Activated CD4-positive, CD25-positive, alpha-beta regulatory T cell treated with anti-CD3 and anti-CD28 coated beads, Interleukin-2, amount 50 U/mL, for 72 hours (primary cell): ENCODE results near the gene PRPF18.
A peak's percentile ranks its signal among the peaks of the same experiment; 100 is the strongest.
"Not testable (repeated sequence)": the region's sequence is repeated elsewhere in the genome, so short reads cannot be mapped to it uniquely, and the experiment has no call there.

ENCODE experiments used
- DNase-seq: peaks from one replicate; pipeline ENCODE4 v3.0.0; 2021

PRPF18 gene, protein sequence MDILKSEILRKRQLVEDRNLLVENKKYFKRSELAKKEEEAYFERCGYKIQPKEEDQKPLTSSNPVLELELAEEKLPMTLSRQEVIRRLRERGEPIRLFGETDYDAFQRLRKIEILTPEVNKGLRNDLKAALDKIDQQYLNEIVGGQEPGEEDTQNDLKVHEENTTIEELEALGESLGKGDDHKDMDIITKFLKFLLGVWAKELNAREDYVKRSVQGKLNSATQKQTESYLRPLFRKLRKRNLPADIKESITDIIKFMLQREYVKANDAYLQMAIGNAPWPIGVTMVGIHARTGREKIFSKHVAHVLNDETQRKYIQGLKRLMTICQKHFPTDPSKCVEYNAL

DNA sequence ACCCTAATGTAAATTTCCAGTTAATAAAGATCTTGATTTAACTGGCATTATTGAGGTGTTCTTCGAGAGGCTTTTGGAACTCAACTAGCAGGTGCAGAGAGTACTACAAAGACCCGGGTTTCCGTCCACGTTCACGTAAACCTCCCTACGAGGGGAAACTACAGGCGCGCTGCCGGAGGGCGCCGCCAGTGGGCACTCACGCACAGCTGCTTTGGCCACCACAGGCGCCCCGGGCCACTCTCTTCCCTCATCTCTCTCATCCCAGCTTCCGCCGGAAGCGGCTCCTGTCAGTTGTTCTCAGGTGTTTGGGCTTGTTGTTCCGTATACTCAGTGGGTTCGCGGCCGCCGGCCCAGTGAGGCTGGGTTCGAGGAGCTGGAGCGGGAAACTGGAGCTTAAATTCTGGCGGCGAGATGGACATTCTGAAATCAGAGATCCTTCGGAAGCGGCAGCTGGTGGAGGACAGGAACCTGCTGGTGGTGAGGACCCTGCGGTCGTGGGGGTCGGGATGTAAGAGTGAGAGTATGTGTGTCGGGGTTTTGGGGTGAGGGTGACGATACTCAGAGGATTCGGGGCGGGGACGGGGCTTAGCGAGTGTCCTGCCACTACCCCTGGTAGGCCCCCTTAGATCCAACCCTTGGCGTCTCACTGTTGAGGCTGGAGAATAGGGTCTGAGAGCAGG, at the start of gene PRPF18:
TSS of gene PRPF18 (plus strand) at position 290 of the 680 bp plus-strand sequence. CDS start at position 412, 122 bp downstream.
- peak; percentile 94 for DNase-seq

DNA sequence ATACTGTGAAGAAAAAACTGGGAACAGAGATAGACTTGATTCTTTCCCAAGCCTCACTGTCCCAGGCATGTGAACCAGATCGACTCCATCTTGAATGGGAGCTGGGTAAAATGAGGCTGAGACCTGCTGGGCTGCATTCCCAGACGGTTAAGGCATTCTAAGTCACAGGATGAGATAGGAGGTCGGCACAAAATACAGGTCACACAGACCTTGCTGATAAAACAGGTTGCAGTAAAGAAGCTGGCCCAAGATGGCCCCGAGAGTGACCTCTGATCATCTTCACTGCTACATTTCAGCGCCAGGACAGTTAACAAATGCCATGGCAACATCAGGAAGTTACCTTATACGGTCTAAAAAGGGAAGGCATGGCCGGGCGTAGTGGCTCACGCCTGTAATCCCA, 48.8 kb upstream of the PRPF18 start:
- not testable (repeated sequence) for DNase-seq

DNA sequence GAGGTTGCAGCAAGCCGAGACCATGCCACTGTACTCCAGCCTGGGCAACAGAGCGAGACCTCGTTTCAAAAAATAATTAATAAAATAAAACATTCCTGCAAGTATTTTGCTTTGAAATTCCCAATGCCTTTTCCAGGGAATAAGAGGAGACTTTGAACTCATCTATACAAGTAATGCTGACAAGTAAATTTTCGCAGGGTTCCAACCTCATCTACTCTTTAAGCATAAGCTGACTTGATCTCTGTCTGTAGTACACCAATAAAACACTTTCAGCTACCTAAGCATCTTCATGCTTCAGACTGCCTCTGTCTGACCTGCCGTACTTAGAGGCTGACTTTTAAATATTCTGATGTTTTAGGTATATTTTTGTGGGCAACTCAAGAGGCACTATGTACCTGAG, 44.2 kb upstream of the PRPF18 start:
- DNase-seq: no peak

- DNase-seq: no peak
These were observed 36.0 kb upstream of the PRPF18 start for GRCh38 chr10:13550802-13551201.

DNA sequence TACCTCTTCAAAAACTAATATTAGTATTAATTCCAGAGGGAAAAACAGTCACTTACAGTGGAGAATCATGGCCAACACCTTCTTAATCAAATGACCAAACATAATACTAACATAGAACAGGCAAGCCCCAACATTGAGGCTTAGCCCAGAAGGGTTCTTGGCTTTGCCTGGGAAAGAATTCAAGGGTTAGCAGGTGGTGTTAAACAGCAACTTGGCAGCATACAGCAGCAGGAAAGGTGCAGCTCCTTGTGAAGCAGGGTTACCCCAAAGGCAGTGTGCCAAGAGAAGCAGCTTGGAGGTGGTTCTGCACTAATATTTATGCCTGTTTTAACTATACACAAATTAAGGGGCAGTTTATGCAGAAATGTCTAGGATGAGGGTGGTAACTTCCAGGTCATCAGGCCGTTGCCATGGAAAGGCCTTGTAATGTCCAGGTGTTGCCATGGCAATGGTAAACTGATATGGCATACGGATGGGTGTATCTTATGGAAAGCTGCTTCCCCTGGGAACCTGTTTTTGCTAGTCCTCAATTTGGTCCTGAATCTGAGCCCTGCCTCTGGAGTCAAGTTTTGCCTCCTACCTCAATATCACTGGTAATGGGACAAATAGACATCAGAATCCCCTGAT, 30.8 kb upstream of the PRPF18 start:
- no peak for DNase-seq

- no peak for DNase-seq
These were observed 27.6 kb upstream of the PRPF18 start for GRCh38 chr10:13559124-13559700.

GRCh38 chr10:13560597-13560996, 26.2 kb upstream of the PRPF18 start:
- no peak for DNase-seq

DNA sequence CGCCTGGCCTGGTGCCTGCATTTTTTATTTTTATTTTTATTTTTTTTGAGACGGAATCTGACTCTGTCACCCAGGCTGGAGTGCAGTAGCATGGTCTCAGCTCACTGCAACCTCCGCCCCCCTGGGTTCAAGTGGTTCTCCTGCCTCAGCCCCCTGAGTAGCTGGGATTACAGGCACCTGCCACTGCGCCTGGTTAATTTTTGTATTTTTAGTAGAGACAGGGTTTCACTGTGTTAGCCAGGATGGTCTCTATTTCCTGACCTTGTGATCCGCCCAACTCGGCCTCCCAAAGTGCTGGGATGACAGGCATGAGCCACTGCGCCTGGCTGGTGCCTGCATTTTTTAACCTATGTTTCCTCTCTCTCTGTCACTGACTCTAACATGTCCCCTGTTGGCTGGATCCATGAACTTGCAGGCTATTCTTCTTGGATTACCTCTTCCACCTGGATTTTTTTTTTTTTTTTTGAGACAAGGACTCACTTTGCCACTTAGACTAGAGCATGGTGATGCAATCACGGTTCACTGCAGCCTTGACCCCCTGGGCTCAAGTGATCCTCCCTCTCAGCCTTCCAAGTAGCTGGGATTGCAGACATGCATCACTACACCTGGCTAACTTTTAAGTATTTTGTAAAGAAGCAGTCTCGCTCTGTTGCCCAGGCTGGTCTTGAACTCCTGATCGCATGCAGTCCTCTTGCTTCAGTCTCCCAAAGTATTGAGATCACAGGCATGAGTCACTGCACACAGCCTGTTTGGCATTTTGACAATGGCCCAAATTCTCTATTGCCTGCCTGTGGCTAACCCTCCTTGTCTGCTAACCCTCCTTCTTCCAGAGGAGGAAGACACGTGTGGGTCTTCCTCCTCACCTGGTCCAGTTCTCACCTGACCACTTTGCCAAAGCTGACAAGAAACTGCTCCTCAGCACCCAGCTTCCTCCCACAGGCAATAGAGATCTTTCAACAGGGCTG, 23.0 kb upstream of the PRPF18 start:
- DNase-seq: no peak

DNA sequence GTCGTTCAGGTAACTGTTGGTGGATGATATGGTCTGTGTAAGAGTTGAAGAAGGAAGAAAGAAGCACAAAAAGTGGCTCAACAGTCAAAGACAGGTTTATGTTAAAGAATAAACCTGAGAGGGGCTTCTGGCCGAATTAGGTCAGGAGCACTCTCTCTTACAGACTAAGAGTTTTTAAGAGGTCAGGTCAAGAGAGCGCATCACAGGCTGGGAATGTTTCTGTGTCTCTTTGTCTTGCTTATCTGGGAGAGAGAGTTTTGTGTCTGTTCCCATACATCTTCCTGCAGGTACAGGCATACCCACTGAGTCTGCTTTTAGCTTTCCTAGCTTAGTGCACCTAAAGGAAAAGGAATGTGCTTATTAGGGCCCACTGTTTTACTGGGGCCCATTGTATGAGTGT, 22.2 kb upstream of the PRPF18 start:
- no peak for DNase-seq

DNA sequence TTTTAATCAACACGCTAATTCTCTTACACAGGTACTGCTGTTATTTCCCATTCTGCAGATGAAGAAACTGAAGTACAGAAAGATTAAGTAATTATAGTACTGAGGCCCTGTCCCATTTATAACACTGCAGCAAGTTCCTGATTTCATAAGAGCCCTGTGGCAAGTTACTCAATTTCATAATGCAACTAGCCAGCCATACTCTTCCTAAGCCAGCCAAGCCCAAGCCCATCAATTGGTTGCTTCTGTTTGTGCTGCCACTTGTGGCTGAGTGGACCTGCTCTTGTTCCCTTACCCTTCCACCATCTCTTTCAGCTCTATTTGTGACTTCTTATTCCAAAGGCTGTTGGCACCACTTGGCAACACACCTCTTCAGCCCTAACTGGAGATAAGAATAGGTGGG, 19.7 kb upstream of the PRPF18 start:
- DNase-seq: no peak

DNA sequence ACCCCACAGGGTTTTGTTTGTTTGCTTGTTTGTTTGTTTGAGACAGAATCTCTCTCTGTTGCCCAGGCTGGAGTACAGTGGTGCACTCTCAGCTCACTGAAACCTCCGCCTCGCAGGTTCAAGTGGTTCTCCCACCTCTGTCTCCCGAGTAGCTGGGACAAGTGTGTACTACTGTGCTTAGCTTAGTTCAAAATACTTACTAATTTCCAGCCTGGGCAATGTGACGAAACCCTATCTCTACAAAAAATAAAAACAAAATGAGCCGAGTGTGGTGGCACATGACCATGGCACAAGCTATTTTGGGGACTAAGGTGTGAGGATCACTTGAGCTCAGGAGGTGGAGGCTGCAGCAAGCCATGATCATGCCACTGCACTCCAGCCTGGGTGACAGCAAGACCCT, 15.2 kb upstream of the PRPF18 start:
- no peak for DNase-seq

GRCh38 chr10:13573960-13574359, 12.8 kb upstream of the PRPF18 start:
- no peak for DNase-seq

DNA sequence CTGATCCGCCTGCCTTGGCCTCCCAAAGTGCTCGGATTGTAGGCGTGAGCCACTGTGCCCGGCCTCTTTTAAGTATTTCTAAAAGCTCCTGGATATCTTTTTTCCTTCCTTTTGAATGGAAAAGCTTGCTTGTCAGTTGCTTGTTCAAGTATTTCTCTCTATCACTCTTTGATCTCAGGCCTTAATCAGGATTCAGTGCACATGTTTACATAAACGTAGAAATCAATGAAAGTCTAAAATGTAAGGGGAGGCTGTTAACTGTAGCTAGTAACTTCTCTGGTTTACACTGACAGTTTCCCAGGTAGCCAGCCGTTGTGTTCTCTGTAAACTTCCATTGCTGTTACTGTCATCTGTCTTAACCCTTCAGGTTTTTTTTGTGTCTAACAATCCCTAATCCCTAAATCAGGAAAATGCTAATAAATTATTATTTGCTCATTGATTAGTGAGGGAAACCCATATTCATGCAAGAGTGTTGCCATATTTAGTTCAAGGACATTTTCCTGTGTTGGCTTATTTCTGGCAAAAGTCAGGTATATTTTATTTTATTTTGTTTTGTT, 1.5 kb upstream of the PRPF18 start:
- DNase-seq: no peak

DNA sequence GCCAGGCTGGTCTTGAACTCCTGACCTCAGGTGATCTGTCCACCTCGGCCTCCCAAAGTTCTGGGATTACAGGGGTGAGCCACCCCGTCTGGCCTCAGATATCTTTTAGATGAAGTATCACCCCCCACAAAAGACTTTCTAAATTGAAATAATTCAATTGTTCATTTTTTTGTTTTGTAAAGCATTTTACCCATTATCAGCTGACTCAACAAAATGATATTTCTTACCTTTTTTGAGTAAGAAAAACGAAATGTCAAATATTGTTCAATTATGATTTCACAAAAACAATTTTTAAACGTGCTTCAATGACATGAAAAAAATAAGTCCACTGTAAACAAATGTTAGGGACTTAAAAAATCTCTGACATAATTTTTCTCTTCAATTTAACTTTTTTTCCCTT, 822 bp upstream of the PRPF18 start:
- DNase-seq: no peak

- DNase-seq: peak; percentile 34
These were observed 626 bp downstream of the PRPF18 start for GRCh38 chr10:13587391-13587790.

- no peak for DNase-seq
These were observed 2.6 kb downstream of the PRPF18 start for GRCh38 chr10:13589316-13589715.

DNA sequence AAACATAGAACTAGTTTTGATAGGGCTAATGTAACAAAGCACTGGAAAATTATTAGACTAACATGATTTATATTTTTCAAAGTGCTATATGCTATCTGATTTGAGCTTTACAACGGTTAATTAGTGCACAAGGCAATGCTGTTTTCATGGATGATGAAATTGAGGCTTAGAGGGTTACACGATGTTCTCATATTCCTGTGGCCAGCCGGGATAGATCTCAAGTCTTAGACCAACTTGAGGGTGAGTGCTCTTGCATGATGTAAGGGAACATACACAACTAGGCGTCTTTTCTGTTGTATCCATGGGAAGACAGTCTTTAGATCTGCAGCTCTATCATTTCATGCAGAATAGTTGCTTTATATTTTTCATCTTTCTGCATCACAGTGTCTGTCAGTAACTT, 4.1 kb downstream of the PRPF18 start:
- no peak for DNase-seq

GRCh38 chr10:13592306-13592705, 5.5 kb downstream of the PRPF18 start:
- no peak for DNase-seq

- DNase-seq: no peak
These were observed 6.8 kb downstream of the PRPF18 start for GRCh38 chr10:13593535-13593934.

DNA sequence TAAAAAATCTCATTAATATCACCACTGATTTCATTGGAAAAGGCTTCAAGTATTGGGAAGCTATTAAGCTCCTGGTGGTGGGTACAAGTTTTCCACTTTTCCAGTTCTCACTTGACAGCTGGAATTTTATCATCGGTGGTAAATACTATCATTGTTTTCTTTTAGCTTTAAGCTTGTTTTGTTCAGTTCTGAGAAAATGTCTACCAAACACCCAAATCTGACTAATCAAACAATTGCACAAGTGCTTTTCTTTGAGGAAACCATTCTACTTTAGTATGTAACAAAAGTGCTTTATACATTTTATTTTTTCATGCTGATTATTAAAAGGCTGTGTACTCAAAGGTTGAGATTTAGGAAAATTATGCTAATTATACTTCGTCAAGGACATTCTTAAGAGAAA, 7.9 kb downstream of the PRPF18 start:
- no peak for DNase-seq

DNA sequence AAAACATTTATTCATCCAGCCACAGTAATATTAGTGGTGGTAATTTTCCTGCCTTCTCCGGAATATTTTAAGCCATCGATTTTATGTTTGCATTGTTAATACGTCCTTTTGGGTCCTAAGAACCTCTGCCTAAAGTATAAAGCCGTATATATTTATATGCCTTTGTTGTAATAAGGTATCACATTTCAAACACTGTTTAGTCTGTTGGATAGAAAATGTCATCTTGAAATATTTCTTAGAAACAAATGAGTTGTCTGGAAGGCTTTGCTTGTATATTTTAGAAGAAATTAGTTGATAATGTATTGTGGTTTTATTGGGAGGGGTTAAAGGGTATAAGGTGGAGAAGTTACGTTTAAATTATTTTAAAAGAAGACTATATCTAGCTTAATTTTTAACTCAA, 11.1 kb downstream of the PRPF18 start:
- no peak for DNase-seq

GRCh38 chr10:13604357-13605040, 17.7 kb downstream of the PRPF18 start:
- DNase-seq: no peak
